IPS DF 4.7 (cell line): ENCODE results near the gene SAV1.
"Not testable (repeated sequence)": the region's sequence is repeated elsewhere in the genome, so short reads cannot be mapped to it uniquely, and the experiment has no call there.

Experiments used
- DNase-seq: peaks from one replicate; pipeline ENCODE4 v3.0.0-alpha.2; 2013; ENCODE audit warnings: low spot score; ENCODE audit errors: extremely low read depth

The SAV1 gene

DNA sequence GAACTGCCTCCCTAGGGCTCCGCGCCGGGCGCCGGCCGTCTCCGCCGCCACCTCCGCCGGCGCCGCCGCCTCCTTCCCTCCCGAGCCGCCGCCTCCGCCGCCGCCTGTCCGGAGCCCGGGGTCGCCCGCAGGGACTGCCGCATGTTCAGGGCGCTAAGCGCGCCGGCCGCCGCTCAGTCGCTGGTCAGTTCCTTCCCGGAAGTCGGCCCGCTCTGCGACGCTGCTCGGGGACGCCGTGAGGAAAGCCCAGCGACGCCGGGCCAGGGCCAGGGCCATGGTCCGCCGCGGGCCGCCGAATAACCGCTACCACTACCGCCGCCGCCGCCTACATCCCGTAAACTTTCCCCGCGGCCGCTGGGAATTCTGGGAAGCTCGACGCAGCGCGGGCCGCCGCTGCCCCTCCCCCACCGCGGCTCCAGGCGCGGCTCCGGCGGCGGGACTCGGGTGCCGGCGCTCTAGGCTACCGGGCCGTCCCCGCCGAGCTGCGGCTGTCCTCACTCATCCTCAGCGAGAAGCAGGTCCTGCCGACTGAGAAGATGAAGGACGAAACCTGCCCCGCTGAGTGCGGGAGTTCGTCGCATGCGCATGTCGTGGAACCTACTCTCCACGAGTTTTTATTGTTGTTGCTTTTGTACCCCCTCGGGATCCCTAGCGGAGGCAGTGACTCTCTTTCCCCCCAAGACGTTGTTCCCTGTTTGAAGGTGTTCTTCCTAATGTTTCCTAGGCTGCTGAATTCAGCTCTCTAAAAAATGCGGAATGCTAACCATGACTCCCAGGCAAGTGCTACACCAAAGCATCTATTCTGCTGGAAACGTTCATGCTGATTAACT, at the start of gene SAV1:
Gene SAV1 (minus strand): TSS at position 311 of the 830 bp plus-strand sequence. CDS start 339 bp downstream, outside the sequence.
- no peak for DNase-seq

DNA sequence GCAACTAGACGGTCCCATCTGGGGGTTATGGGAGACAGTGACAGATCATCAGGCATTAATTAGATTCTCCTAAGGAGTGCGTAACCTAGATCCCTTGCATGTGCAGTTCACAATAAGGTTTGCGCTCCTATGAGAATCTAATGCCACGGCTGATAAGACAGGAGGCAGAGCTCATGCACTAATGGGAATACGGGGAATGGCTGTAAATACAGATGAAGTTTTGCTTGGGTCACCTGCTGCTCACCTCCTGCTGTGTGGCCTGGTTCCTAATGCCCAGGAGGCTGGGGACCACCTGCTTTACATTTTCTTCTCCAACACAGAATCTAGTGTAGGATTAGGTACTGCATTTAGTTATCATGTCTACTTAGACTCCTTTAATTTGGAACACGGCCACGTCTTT, 49.7 kb upstream of the SAV1 start:
- no peak for DNase-seq

DNA sequence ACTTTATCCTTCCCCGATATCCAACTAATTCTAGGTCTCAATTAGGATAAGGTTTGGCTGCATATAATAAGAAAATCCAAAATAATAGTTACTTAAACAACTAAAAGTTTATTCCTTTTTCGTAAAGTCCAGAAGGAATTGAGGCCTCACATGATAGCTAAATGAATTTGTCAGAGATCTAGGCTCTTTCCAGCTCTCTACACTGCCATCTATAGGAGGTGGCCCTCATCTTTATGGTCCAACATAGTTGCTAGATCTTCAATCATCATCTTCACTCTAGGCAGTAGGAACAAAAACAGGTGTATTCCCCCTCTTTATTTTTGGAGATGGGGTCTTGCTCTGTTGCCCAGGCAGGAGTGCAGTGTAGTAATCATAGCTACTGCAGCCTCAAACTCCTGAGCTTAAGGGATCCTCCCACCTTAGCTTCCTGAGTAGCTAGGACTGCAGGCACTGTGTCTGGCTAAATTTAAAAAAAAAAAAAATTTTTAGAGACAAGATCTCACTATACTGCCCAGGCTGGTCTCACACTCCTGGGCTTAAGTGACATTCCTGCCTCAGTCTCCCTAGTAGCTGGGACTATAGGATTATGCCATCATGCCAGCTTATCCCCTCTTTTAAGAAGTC, 46.5 kb upstream of the SAV1 start:
- DNase-seq, result peak; percentile 11

DNA sequence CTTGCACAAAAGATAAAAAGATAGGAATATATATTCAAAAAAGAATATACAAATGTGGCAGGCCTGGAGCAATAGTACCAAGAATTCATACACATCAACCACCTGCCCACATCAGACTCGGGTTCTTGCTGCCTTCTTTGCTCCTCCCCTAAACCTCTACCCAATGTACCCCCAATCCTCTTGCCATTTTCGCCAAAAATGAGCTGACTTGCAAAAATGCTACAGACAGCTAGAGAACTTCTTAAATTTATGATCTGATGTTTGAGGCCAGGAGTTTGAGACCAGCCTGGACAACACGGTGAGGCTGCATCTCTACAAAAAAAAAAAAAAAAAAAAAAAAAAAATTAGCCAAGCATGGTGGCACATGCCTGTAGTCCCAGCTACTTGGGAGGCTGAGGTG, 42.9 kb upstream of the SAV1 start:
- DNase-seq, result no peak

DNA sequence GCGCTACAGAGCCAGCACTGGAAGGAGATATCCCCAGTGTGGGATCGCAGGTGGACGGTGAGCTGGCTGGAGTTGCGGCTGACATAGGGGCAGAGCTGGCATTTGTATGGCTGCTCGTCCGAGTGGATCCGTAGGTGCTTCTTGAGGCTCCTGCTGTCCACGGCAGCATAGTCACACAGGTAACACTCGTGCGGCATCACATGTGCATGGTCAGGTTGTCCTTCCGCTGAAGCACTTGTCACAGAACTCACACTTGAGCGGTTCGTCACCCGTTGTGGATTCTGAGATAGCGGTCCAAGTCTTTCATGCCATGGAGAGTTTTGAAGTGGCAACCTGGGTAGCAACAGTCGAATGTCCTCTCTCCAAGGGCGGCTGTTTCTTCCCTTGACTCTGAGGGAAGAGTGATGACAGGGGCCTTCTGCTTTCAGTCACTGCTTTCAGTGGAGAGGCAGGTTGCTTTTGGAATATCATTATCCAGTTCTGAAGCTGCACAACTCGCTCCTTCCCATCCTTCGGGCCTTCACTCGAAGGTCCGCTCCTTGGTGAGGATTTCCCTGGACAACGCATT, 37.0 kb upstream of the SAV1 start:
- DNase-seq, result no peak

DNA sequence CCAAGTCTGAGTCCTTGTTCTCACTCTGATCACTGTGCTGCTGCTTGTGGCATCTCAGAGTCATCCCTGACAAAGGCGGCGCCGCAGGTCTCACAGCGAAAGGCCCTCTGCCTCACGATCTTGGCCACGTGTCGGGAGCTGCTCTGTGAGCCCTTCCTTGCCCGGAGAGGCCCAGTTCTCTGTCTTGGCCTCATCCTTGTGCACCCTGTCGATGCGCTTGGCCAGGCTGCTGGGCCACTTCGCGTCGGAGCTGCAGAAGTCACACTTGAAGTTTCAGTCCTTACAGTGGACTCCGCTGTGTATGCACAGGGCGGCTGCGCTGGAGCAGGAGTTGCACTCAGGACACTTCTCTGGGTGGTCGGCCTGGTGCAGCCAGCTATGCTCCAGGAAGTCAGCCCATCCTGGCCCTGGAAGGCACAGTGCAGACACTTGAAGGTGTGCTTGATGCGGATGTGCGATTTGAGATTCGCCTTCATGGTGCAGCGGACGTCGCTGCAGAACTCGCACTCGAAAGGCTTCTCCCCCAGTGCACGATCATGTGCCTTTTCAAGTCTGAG, 36.4 kb upstream of the SAV1 start:
- DNase-seq, result no peak

DNA sequence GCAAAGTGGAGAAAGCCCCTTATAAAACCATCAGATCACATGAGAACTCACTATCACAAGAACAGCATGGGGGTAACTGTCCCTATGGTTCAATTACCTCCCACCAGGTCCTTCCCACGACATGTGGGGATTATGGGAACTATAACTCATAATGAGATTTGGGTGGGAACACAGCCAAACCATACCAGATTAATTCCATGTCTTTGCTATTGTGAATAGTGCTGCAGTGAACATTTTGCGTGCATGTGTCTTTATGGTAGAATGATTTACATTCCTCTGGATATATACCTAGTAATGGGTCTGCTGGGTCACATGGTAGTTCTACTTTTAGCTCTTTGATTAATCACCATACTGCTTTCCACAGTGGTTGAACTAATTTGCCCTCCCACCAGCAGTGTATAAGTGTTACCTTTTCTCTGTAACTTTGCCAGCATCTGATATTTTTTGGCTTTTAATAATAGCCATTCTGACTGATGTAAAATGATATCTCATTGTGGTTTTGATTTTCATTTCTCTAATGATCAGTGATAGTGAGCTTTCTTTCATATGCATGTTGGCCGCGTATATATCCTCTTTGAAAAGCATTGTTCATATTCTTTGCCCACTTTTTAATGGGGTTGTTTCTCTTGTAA, 29.7 kb upstream of the SAV1 start:
- no peak for DNase-seq

DNA sequence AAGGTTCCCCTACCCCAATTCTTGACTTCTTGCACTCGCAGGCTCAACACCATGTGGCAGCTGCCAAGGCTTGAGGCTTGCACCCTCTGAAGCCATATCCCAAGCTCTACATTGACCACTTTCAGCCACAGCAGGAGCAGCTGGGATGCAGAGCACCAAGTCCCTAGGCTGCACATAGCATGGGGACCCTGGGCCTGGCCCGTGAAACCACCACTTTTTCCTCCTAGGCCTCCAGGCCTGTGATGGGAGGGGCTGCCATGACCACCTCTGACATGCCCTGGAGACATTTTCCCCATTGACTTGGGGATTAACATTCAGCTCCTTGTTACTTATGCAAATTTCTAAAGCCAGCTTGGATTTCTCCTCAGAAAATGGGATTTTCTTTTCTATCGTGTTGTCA, 26.2 kb upstream of the SAV1 start:
- DNase-seq, result not testable (repeated sequence)

DNA sequence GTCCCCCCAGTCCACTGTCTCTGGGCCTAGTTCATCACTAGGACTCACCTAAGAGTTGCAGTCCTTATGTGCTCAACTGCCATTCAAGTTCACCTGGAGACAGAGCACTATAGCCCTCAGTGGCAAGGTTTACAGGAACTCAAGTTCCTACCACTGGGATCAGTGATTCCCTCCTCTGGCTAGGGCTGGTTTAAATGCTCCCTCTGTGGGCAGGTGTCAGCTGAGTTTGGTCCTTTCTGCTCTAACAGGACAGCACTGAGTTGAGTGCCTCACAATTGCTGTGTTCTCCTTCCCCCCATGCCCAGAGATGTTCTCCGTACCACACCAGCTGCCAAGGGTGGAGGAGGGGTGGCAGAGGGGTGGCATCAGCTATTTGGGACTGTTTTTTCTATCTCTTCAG, 20.8 kb upstream of the SAV1 start:
- DNase-seq, result no peak

DNA sequence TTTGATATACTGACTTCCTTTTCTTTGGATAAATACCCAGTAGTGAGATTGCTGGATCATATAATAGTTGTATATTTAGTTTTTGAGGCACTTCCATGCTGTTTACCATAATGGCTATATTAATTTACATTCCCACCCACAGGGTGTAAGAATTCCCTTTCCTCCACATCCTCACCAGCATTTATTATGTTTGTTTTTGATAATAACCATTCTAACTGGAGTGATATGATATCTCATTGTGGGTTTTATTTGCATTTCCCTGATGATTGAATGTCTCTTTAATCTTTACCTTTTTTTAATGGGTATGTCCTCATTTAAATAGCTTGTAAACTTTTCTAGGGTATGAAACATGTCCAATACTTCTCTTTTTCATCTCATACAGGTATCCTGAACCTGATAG, 11.6 kb upstream of the SAV1 start:
- no peak for DNase-seq

DNA sequence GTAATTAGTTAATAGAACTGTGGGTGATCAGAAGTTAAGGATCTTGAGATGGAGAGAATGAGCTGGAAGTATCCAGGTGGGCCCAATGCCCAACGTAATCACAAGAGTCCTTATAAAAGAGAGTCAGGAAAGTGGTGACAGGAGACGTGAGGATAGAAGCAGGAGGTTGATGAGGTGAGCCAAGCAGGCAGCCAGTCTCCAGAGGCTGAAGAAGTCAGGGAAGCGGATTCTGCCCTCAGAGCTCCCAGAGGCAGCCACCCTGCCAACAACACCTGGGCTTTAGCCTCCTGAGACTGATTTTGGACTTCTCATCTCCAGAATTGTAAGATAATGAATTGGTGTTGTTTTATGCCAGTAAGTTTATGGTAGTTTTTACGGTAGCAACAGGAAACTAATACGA, 10.1 kb upstream of the SAV1 start:
- no peak for DNase-seq

DNA sequence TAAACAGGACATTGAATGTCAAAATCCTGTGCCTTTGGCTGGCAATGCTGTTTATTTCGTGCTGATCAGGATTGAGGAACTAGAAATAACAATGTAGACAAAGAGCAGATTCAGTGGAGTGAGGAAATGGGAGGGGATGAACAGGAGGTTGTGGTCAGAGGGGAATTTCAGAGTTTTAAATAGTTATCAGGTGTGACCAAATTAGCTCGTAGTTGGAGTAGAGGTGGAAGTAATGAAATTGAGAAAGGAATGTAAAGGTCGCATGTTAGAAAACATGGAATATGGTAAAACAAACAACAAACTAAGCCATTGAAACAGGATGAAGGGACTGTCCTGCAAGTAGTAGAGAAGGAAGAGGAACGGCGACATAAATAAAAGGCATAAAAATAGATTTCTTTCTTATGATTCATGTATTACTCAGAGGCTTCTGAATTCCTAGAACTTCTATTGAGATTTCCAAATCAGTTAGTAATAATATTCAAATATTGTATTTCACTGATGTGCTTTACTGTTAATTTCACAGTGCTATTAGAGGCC, 9.5 kb upstream of the SAV1 start:
- DNase-seq, result no peak

DNA sequence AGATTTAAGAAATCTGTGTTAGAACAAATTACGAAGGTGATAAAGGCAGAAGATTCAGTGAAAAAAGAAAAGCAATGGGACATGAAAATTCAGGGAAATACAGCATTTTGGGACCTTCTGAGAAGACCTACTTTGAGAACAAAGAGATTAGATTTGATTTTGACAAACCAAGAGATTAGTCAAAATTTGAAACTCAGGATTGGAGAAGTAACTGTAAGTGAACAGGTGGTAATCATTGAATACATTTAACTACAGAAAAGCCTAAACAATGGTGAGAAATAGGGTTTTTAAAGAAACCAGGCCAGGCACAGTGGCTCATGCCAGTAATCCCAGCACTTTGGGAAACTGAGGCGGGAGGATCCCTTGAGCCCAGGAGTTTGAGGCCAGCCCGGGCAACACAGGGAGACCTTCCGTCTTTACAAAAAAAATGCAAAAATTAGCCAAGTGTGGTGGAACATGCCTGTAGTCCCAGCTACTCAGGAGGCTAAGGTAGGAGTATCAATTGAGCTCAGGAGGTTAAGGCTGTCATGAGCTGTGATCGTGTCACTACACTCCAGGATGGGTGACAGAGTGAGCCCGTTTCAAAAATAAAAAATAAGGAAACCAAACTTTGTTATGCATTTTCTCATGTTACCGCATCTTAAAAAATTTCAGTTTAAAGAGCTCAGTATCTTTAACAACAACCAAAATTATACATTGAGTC, 8.9 kb upstream of the SAV1 start:
- no peak for DNase-seq

DNA sequence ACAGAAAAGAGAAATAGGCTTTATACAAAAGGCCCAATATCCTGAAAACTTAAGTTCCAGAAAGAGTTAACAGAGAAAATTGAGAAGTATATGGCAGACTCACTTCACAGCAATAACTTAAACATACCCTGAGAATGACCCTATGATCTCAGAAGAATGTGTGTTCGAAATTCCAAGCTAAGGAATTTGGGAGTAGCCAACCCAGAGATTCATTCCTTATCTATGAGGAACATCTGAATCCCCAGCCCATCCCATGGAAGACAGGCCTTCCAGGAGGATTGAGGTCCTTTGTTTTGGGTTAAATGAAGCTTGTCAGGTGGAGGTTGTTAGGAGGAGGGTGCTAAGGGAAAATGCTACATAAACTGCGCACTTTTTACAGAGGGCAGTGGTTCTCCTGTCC, 7.5 kb upstream of the SAV1 start:
- DNase-seq, result no peak

DNA sequence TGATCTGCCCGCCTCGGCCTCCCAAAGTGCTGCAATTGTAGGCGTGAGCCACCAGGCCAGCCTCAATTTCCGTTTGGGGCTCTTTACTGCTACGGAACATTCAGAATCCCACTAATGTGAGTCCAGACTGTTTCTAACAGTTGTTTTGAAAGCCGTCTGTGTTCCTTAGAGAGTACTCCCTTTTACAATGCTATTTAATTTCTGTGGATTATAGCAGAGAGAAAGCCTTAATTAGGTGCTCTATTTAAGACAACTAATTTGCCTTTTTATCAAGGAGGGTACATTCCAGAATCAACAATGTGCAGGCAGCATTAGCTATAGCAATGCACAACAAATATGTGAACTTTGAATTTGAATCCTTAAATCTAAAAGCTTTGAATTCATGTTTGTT, 2.8 kb upstream of the SAV1 start:
- DNase-seq, result no peak

DNA sequence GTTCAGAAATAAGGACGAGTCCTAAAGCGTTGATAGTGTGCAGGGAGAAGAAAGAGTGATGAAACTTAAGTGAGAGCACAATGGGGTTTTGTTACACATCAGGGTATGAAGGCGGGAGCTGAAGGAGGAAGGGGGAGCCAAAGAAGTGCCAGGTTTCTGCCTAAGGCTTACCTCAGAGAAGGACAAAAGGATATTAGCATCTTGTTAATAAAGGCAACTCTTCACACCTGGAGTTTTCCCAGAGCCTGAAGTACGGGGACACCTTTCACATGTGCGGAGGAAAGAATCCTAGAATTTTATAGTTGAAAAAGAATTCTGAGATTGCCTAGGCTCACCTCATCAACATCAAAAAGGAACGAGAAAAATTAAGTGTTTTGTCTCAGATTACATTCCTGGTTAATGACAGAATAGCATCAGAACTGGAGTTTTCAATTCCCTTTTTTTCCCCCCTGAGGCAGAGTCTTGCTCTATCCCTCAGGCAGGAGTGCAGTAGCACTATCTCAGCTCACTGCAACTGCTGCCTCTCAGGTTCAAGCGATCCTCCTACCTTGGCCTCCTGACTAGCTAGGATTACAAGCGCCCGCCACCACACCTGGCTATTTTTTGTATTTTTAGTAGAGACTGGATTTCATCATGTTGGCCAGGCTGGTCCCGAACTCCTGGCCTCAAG, 2.2 kb upstream of the SAV1 start:
- no peak for DNase-seq

DNA sequence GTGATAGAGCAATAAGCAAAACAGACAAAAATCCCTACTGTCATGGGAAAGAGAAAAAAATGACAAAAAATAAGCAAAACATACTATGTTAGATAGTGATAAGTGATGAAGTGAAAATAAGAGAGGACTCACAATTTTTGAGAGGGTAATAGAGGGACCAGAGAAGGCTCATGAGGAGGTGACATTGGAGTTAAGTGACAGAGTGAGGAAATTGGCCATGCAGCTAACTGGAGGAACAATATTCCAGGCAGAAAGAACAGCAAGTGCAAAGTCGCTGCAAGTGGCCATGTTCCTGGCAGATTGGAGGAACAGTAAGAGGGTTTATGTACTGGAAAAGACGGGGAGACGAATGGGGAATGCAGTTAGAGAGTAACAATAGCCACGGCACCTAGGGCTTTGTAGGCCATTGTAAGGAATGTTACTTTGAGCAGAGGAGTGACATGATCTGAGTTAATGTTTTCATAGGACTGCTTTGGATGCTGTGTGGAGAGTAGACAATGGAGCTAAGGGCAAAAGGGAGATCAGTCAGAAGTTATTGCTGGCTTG, 1.4 kb upstream of the SAV1 start:
- DNase-seq, result no peak

DNA sequence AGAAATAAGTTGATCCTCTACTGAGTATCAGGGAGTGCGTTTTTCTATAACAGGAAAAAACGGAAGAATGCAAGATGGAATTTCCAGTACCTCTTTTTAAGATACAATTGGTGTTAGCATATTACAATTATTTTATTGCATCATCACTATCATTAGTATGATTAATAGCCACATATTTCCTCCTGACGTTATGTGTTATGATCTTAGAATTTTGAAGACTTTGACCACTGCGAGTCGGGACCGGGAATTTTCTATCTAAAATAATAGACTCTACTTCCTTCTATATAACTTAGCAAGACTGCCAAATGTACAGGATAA, 679 bp upstream of the SAV1 start:
- no peak for DNase-seq

DNA sequence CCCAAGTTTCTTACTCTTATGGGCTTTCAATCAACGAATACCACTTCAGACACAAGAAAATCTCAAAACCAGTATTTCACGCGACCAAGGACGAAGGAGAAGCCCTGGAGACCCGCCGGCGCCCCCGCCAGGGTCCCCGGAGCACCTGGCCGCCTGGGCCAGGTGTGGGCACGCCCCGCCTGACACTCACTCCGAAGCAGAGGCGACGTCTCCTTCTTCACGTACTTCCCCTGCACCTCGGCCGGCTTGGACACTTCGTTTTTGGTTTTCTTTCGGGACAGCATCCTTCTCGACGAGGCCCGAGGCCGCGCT, 466 bp downstream of the SAV1 start:
- DNase-seq, result no peak

DNA sequence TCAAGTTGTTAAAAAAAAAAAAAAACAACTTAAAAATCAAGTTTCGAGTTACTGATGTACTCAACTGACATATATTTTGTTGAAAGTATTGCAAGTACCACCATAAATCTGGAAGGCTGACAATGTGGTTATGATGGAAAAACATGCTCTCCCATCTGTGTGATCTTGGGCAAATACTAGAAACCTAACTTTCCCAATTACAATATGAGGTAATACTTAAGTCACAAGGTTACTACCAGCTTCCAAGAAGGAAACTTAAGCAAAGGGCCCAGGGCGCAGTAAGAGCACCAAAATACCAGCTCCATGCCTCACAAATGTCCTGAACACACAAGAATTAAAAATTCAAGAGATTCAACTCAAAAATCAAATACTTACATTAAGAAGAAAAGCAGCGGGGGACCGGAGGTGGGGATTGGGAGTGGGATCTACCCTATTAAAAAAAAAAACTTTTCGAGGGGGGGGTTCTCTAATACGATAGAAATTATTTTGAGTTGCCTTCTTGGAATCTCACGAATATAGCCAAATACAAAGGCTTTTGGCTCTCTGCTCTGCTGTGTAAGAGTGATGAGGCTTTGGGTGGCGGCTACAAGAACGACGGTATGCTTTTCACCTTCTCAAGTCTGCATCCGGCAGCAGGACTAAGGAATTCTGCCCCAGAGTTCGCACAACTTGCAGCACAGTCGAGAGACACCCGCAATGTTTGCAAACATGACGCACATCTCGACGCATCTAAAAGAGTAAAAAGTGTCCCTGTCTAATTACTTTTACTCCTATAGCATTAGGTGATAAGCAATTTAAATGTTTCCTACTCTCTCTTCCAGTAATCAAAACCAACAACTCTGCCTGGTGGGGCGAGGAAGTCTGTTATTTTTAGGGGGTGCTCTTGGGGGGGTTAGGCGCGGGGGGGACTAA, 1.1 kb downstream of the SAV1 start:
- no peak for DNase-seq
